VCaP (cell line): ENCODE measurements around the gene TMCC3.
A peak's percentile ranks its signal among the peaks of the same experiment; 100 is the strongest.

Experiments used
- H3K27ac ChIP-seq: fragments of 450-650 bp; 2 replicates; pipeline ENCODE4 v1.5.1; 2017
- CTCF ChIP-seq: fragments of 450-650 bp; conservative IDR thresholded peaks from 2 replicates; pipeline ENCODE4 v1.5.1; 2017; ENCODE audit warnings: mild to moderate bottlenecking, moderate library complexity

TMCC3 gene

GRCh38 chr12:94582591-94582990 lies 67.8 kb downstream of the TMCC3 start:
- no peak for TF ChIP-seq CTCF
- H3K27ac ChIP-seq, result no peak overlapping the region

GRCh38 chr12:94575645-94576403 lies 74.5 kb downstream of the TMCC3 start:
- H3K27ac ChIP-seq, result peak overlapping the region; percentile 95
- no peak for TF ChIP-seq CTCF

- H3K27ac ChIP-seq, result peak overlapping the region; percentile 95
- TF ChIP-seq CTCF, result no peak
Measured at GRCh38 chr12:94575024-94575423, 75.3 kb downstream of the TMCC3 start.

- peak overlapping the region; percentile 95; the same call in 1 of the 2 replicates for H3K27ac ChIP-seq
- TF ChIP-seq CTCF, result no peak
Measured at GRCh38 chr12:94571556-94571955, 78.8 kb downstream of the TMCC3 start.

- no peak overlapping the region; the same call in 1 of the 2 replicates for H3K27ac ChIP-seq
- no peak for TF ChIP-seq CTCF
Measured at GRCh38 chr12:94570161-94570560, 80.2 kb downstream of the TMCC3 start.

- no peak for TF ChIP-seq CTCF
- no peak overlapping the region for H3K27ac ChIP-seq
Measured at GRCh38 chr12:94567761-94568160, 82.6 kb downstream of the TMCC3 start.

- no peak for TF ChIP-seq CTCF
- H3K27ac ChIP-seq, result no peak overlapping the region
Measured at GRCh38 chr12:94566345-94566744, 84.0 kb downstream of the TMCC3 start.
